ENCODE measurements around the gene MGA. TPM values are rescaled to one million over a fixed set of nuclear protein-coding genes. Genes with fewer than 3 reads are reported as not detected.

The MGA gene
- total and polyA plus RNA-seq, 2 experiments from 2014 or later: 23.2 to 48.8 TPM

GRCh38 chr15:41692049-41692448 is 31.8 kb downstream of the MGA start:
- no peak for TF ChIP-seq CTCF (IDR thresholded peaks at IDR 0.05; ENCODE audit: low read depth, low read length)
- Histone ChIP-seq H3K36me3 (no peaks in the 10 kb centered on the region), H3K4me3 (no peak overlapping the region), H3K27ac (no peak overlapping the region), H3K4me1 (ENCODE audit: low read depth) (peaks cover 16% of the 10 kb centered on the region), H3K27me3 (no peaks in the 10 kb centered on the region), H3K9me3 (ENCODE audit: low read depth) (no peaks in the 10 kb centered on the region)
- DNase-seq (ENCODE audit: low read depth in 1 of 2, low spot score in 1 of 2): peak in 1 of 2 donors; percentile 2

GRCh38 chr15:41693757-41694156 is 33.6 kb downstream of the MGA start:
- DNase-seq (ENCODE audit: low read depth in 1 of 2, low spot score in 1 of 2): no peak
- Histone ChIP-seq H3K27ac (no peak overlapping the region), H3K36me3 (no peaks in the 10 kb centered on the region), H3K27me3 (no peaks in the 10 kb centered on the region), H3K4me3 (no peak overlapping the region), H3K4me1 (ENCODE audit: low read depth) (peaks cover 16% of the 10 kb centered on the region), H3K9me3 (ENCODE audit: low read depth) (no peaks in the 10 kb centered on the region)
- TF ChIP-seq CTCF (IDR thresholded peaks at IDR 0.05; ENCODE audit: low read depth, low read length): no peak

- H3K4me1 ChIP-seq (ENCODE audit: low read depth): peaks cover 16% of the 10 kb centered on the region
- peak; percentile 43 for TF ChIP-seq CTCF (IDR thresholded peaks at IDR 0.05; ENCODE audit: low read depth, low read length)
- H3K27ac ChIP-seq: peak overlapping the region; percentile 40
- H3K27me3 ChIP-seq: no peaks in the 10 kb centered on the region
- no peak overlapping the region for H3K4me3 ChIP-seq
- H3K9me3 ChIP-seq (ENCODE audit: low read depth): no peaks in the 10 kb centered on the region
- DNase-seq (ENCODE audit: low read depth in 1 of 2, low spot score in 1 of 2): peak; percentile 14 to 61
- no peaks in the 10 kb centered on the region for H3K36me3 ChIP-seq
These were observed 35.7 kb downstream of the MGA start for GRCh38 chr15:41695750-41696436.

GRCh38 chr15:41698779-41699178 is 38.6 kb downstream of the MGA start:
- DNase-seq (ENCODE audit: low read depth in 1 of 2, low spot score in 1 of 2): no peak

GRCh38 chr15:41703120-41703519 is 42.9 kb downstream of the MGA start:
- no peak for TF ChIP-seq CTCF (IDR thresholded peaks at IDR 0.05; ENCODE audit: low read depth, low read length)
- H3K4me3 ChIP-seq: no peak overlapping the region
- no peaks in the 10 kb centered on the region for H3K27me3 ChIP-seq
- peaks cover 7% of the 10 kb centered on the region for H3K36me3 ChIP-seq
- H3K9me3 ChIP-seq (ENCODE audit: low read depth): no peaks in the 10 kb centered on the region
- no peak for DNase-seq (ENCODE audit: low read depth in 1 of 2, low spot score in 1 of 2)
- no peaks in the 10 kb centered on the region for H3K4me1 ChIP-seq (ENCODE audit: low read depth)
- no peak overlapping the region for H3K27ac ChIP-seq

More at GRCh38 chr15:41698779-41699178, 38.6 kb downstream of the MGA start:
- no peak overlapping the region for H3K4me3 ChIP-seq
- no peak overlapping the region for H3K27ac ChIP-seq
- no peaks in the 10 kb centered on the region for H3K9me3 ChIP-seq (ENCODE audit: low read depth)
- no peaks in the 10 kb centered on the region for H3K36me3 ChIP-seq
- H3K4me1 ChIP-seq (ENCODE audit: low read depth): peaks cover 7% of the 10 kb centered on the region
- no peaks in the 10 kb centered on the region for H3K27me3 ChIP-seq
- TF ChIP-seq CTCF (IDR thresholded peaks at IDR 0.05; ENCODE audit: low read depth, low read length): no peak

Data from cardiac muscle cell (in vitro differentiated cells and primary cell).